Stimulated activated CD8-positive, alpha-beta memory T cell treated with anti-CD3 and anti-CD28 coated beads, Interleukin-4, amount 100 ng/mL, for 24 hours (primary cell): ENCODE measurements around the gene OSGEPL1.
"Not testable (repeated sequence)": the region's sequence is repeated elsewhere in the genome, so short reads cannot be mapped to it uniquely, and the experiment has no call there.

Experiments used
- DNase-seq: peaks from one replicate; pipeline ENCODE4 v3.0.0-alpha.2; 2020; ENCODE audit warnings: low read depth

The OSGEPL1 gene

GRCh38 chr2:189729430-189729829 is 33.2 kb downstream of the OSGEPL1 start:
- DNase-seq: no peak

GRCh38 chr2:189726849-189727248 is 35.7 kb downstream of the OSGEPL1 start:
- DNase-seq: no peak

- DNase-seq: no peak
Measured at GRCh38 chr2:189726271-189726670, 36.3 kb downstream of the OSGEPL1 start.

- DNase-seq: no peak
Measured at GRCh38 chr2:189723192-189723591, 39.4 kb downstream of the OSGEPL1 start.

- DNase-seq: no peak
Measured at GRCh38 chr2:189719571-189719970, 43.0 kb downstream of the OSGEPL1 start.

GRCh38 chr2:189717593-189717992 is 45.0 kb downstream of the OSGEPL1 start:
- not testable (repeated sequence) for DNase-seq

GRCh38 chr2:189709501-189710221 is 52.9 kb downstream of the OSGEPL1 start:
- no peak for DNase-seq

GRCh38 chr2:189702071-189702470 is 60.5 kb downstream of the OSGEPL1 start:
- no peak for DNase-seq

GRCh38 chr2:189700681-189701080 is 61.9 kb downstream of the OSGEPL1 start:
- DNase-seq: no peak

GRCh38 chr2:189698020-189698887 is 64.3 kb downstream of the OSGEPL1 start:
- DNase-seq: no peak
